NCI-H1436 (cell line): ENCODE measurements around the gene PTPRK.
"Not testable (repeated sequence)": the region's sequence is repeated elsewhere in the genome, so short reads cannot be mapped to it uniquely, and the experiment has no call there.

Source experiments
- DNase-seq: peaks from one replicate; lab custom pipeline; 2025; lab: John Stamatoyannopoulos, UW

Gene PTPRK

DNA sequence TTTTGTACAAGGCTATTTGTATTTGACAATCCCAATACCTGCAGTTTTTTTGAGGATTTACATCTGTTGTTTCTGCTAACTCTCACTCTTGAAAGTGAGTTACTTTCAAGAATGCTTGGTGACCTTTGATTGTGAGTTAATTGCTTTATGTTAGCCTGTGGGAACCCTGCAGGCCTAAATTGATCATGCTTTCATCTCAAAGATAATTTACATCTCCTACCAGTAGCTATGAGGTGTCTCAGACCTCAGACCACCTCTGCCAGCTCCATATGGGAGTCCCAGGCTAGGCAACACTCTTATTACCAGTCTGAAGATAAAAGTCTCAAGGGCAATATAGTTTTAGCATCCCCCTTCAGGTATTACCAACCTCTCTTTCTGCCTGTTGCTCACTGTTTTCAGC, 503.1 kb downstream of the PTPRK start:
- no peak for DNase-seq

DNA sequence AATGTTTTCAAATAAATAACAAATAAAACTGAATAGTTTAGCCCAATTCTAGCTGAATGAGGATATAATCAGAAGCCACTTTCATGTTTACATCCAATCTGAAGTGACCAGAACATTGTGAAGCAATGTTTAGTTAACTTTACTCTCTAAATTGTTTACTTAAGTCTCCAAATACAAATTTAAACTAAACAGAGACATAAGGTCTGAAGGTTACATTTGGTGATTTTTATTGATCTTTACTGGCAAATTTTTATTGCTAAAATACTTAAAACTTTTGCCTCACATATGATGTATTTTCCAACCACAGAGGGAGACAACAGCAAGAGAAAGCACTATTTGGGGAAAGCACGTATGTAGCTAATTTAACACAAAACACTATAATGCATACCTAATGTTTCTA, 512.7 kb downstream of the PTPRK start:
- no peak for DNase-seq

DNA sequence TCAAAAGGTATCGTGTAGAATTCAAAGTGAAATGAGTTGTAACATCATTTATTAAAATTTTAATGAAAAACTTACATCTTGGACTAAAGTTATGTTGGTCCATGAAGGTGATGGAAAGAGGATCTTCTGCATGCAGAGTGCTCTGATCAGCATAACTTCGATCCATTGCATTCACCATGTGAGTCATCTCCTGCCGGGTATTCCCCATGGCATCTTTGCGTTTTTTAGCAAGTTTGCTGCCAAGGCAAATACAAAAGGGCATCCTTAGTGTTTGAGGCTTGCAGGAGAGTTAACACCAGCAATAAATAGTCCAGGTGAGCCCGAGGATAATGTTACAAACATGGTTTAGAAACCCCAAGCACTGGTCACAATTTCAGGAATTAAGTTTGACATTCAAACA, 515.4 kb downstream of the PTPRK start:
- DNase-seq, result no peak

GRCh38 chr6:128000363-128000762, 520.0 kb downstream of the PTPRK start:
- DNase-seq, result no peak

- no peak for DNase-seq
These were observed 521.4 kb downstream of the PTPRK start for GRCh38 chr6:127998985-127999384.

- DNase-seq, result no peak
These were observed 522.8 kb downstream of the PTPRK start for GRCh38 chr6:127997496-127998164.

DNA sequence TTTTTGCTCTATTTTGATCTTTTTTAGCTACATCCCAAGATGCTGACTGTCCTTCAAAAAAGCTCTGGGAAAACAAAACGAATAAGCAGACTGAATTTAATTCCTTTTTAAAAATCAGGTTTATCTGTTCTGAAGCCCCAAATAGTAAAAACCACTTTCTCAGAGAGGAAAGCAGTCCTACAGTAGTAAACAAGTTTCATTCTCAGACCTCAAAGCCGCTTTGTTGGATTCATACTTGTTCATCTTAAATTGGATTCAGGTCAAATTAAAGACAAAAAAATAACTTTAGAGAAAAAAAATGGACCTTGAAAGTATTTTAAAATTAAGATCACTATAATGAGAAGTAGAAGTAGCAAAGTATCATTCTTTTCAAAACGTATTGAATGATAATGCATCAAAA, 523.5 kb downstream of the PTPRK start:
- no peak for DNase-seq

DNA sequence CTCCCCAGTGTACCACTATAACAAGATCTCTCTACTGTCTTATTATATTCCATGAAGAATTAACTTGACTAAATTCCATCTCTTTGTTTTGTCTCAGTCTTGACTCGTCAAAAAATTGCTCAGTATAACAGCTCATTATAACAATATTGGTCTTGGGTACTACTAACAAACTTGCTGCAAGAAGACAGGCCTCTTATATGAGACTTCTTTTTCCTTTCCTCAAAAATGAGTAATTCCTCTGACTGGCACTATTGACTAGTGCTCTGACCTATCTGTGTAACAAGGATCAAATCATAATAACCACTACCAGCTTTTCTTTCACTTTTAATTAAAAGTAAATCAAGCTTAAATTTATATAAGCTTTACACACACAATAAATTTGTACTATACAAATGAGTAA, 528.3 kb downstream of the PTPRK start:
- DNase-seq, result no peak

DNA sequence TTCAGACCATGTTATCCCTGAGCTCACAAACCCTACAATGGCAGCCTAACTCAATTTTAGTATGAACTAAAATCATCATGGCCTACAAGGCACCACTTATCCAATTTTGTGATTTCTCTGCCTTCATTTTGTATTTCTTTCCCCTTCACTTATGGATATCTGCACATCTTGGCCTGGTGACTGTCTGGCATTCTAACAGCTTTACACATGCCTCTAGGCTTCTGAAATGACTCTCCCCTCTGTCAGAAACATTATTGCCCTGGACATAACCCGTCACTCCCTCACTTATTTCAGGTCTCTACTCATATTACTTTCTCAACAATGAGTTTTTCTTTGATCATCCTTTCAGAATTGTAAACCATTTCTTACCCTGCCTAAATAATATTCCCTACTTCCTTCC, 530.3 kb downstream of the PTPRK start:
- DNase-seq, result no peak

- DNase-seq, result no peak
These were observed 539.4 kb downstream of the PTPRK start for GRCh38 chr6:127980996-127981395.

GRCh38 chr6:127978185-127978584, 542.2 kb downstream of the PTPRK start:
- DNase-seq, result not testable (repeated sequence)

GRCh38 chr6:127976796-127977195, 543.6 kb downstream of the PTPRK start:
- no peak for DNase-seq

GRCh38 chr6:127976111-127976510, 544.3 kb downstream of the PTPRK start:
- no peak for DNase-seq

DNA sequence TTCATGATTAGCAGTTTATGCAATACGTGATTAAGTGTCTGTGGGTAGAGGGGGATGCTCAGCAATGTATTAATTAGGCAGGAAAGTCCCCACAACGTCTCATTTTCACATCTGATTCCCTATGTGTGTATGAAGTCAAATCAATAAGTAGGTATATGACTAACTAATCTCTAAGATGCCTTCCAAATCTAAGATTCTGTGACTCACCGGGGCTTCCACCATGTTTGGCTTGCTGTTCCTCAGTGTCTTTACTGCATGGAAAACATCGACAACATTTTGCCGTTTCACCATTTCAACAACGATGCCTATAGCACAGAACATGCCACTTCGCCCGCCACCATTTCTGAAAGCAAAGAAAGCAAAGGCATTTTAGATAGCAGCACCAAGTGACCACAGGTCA, 547.6 kb downstream of the PTPRK start:
- DNase-seq, result no peak

DNA sequence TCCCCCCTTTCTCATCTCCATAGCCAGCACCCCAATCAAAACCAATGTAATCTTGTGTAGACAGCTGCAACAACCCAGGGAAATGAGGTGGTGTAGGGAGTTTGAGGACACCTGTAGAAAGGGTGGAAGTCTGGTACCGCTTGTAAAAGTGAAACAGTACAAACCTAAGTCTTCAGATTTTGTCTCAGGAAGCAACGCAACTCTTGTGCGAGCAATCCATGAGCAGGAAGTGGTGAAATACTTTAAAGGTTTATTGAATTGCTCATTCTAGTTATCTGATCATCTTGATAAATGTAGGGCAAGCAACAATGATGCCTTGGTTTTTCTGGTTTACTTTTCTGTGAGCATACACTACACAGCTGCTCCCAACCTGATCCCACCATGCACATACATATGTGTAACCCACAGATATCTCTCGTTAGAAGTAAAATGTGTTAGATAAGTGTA, 548.4 kb downstream of the PTPRK start:
- no peak for DNase-seq

DNA sequence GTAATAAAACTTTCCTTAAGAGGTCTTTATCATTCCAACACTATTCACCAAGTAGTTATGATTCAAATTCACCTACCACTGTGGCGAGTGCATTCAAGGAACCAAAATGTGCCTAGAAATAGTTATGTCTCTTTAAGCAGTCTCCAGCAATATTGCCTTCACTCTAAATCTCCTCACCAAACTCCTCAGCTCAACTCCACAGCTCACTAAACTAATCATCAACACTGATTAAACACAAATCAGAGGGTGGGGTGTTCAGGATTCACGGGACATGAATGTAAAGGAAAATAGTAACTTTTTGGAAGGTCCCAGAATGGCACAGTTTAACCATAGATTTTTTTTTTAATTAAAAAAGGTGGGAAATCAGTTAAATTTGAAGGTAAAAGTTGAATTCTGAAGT, 549.0 kb downstream of the PTPRK start:
- no peak for DNase-seq

- no peak for DNase-seq
These were observed 550.7 kb downstream of the PTPRK start for GRCh38 chr6:127969701-127970100.

DNA sequence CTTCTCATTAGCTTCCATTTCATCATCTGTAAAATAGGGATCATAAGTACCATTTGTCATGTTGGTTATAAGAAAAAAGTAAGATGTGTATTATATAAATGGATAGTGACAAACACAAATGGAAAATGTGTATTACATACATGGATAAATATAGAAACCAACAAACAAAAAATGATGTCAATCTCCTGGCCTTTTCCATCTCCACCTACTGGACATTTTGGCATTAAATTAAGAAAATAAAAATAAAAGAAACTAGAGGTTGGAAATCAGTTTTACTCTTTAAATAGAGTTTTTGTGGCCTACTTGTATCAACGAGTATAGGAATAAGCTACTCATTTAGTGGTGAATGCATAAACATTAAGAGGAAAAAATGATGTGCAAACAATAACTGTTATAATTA, 552.0 kb downstream of the PTPRK start:
- DNase-seq, result no peak

DNA sequence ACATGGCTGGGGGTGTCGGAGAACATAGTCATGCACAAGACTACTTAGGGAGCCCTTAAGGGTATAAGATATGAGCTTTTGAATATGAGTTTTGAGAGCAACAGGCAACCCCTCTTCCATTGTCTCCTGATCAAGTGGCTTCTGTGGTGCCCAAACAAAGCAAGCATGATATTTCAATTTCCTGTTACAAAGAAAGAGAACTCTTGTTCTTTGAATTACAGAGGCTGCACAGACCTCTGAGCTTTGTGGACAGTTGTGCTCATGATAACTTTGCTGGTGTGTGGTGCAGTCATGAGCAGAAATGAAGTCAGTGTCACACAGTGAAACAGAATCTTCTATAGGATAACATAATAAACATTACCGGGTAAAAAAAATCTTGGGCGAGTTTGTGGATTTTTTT, 552.7 kb downstream of the PTPRK start:
- no peak for DNase-seq

DNA sequence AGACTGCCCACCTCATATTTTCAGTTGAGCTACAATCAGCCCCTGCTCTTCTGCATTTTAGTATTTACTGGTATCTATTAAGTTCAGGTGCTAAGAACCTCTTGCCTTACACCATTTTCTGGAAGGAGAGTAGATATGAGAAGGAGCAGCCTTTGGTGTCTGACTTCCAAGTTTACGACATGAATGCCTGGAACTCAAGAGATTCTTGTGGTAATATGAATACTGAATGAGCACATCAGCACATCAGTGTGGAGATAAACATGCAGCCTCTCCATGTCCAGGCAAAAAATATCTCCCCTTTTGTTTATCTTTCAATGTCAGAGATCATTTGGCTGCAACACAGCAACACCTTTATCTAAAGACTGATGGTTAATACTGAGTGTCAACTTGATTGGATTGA, 553.8 kb downstream of the PTPRK start:
- no peak for DNase-seq

DNA sequence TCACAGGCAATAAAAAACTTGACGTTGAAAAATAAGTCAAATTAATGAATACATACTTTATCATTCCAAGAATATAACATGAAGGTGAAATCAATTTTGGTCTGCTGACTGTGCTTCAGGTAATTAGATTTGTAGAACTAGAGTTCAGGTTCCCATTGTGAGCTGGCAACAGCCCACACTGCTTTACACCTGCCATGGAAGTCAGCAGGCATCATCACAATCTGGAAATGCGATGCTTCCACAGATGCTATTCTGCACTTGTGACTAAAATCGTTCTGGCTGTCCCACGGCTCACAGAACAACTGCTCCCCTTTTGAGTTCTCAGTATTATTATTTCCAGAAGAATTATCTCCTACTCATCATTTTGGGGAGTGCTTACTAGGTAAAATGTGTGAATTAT, 556.9 kb downstream of the PTPRK start:
- no peak for DNase-seq

DNA sequence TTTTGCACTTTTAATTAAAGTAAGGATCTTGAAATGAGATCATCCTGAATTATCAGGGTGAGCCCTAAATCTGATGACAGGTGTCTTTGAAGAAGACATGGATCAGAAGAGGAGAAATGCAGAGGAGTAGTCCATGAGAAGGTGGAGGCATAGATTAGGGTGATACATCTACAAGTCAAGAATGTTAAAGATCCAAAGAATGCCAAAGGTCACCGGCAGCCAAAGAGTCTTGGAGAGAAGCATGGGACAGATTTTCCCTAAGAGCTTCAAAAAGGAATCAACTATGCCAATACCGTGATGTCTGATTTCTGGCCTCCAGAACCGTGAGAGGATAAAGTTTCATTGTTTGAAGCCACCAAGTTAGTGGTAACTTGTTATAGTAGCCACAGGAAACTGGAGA, 560.5 kb downstream of the PTPRK start:
- DNase-seq, result no peak

DNA sequence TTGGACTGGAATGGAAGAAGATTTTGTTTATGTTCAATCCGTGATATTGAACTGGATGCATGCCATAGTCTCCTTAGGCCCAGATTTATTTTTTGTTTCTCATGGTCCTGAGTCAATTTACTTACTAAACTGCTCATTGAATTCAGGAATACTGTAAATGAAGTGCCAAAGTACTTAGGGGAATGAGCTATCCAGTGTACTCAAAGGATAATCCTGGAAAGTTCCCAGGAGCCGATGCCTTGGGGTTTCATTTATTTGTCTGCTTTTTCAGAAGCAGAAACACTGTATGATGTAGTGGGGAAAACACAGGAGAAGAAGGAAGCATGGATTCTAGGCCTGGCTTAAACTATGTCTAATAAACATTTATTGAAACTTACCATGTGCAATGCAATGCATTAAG, 563.4 kb downstream of the PTPRK start:
- DNase-seq, result no peak

DNA sequence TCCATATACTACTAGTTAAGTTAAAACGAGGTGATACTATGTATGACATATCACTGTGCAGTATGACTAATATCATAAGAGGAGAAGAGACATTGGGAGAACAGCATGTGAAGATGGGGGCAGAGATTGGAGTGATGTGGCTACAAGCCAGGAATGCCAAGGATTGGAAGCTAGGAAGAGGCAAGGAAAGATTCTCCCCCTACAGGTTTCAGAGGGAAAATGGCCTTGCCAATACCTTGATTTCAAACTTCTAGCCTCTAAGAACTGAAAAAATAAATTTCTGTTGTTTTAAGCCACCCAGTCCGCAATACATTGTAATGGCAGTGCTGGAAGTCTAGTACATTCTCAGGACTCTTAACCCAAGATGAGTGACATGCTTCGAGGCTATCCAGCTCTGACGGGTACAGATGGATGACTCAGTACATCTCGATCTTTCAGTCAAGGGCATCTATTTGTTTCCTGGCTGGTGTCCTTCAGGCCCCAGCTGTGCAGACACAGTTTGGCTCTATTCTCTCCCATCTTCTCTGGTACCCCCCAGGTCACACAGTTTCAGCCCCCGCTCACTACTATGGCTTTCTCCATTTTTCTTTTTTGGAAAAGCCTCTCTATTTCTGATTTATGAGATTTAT, 564.0 kb downstream of the PTPRK start:
- DNase-seq, result no peak
